AG04450 (cell line): ENCODE data around the gene AUP1. TPM values are rescaled to one million over a fixed set of nuclear protein-coding genes. Genes with fewer than 3 reads are reported as not detected.

Experiments used
- CTCF ChIA-PET: fragments of 300-600, 350-600 bp; formaldehyde crosslinking; extraction: SDS; loops from one replicate; lab custom pipeline; 2022; ENCODE audit warnings: antibody characterized with exemption, inconsistent platforms; lab: Charles Lee
- POLR2A ChIA-PET: fragments of 350-600 bp; formaldehyde crosslinking; extraction: SDS; loops from one replicate; lab custom pipeline; 2021; ENCODE audit warnings: antibody characterized with exemption, inconsistent platforms; lab: Yijun Ruan, JAX
- DNase-seq: peaks from one replicate; pipeline ENCODE4 v3.0.0-alpha.2; 2011; ENCODE audit warnings: low read depth, low spot score
- H3K27ac ChIP-seq: one replicate; pipeline ENCODE4 v1.5.1; 2012; ENCODE audit warnings: low read depth, low read length, control low read depth
- H3K27me3 ChIP-seq: one replicate; pipeline ENCODE4 v1.6.0; 2012; ENCODE audit warnings: low read length; ENCODE audit not compliant: control insufficient read depth, insufficient read depth
- H3K4me3 ChIP-seq: 2 replicates; pipeline ENCODE4 v1.5.1; 2011; ENCODE audit warnings: mild to moderate bottlenecking, low read depth, low read length, control low read depth
- H3K9me3 ChIP-seq: 2 replicates; pipeline ENCODE4 v1.5.1; 2012; ENCODE audit warnings: low read length; ENCODE audit not compliant: control insufficient read depth, insufficient read depth
- CTCF ChIP-seq: IDR thresholded peaks from 2 replicates; pipeline ENCODE4 v1.5.1; 2011; ENCODE audit warnings: low read depth, low read length, control low read depth, inconsistent platforms
- polyA plus RNA-seq: library from polyadenylated mRNA; depleted of rRNA; stranded (reverse); fragments of >200 nt; gene quantifications from 2 replicates; pipeline ENCODE4 v1.2.3, GENCODE V29; 2011

The AUP1 gene
- polyA plus RNA-seq, 1 experiment: 51.9 TPM

- POLR2A ChIA-PET: no interaction called here
- Histone ChIP-seq H3K9me3 (no peaks in the 10 kb centered on the region), H3K4me3 (no peak overlapping the region), H3K27me3 (no peaks in the 10 kb centered on the region), H3K27ac (no peak overlapping the region)
- CTCF ChIA-PET: interaction anchor here (0.7 kb wide), 2 partner anchors 84 to 303 kb away, joined by 3 to 4 read pairs; no protein-coding TSS in a partner anchor
- TF ChIP-seq CTCF: no peak
- no peak for DNase-seq
Observed at GRCh38 chr2:74571058-74571457, 41.6 kb upstream of the AUP1 start.

GRCh38 chr2:74569686-74570085, 40.2 kb upstream of the AUP1 start:
- no peak for DNase-seq
- no peak overlapping the region for H3K27ac ChIP-seq
- ChIA-PET CTCF (interaction anchor here (0.7 kb wide), 1 partner anchor 306 kb away, joined by 4 read pairs; no protein-coding TSS in a partner anchor), POLR2A (interaction anchor here (0.6 kb wide), 1 partner anchor 16 kb away, joined by 15 read pairs; the partner anchor contains the start of gene LOXL3)
- no peaks in the 10 kb centered on the region for H3K27me3 ChIP-seq
- H3K9me3 ChIP-seq: no peaks in the 10 kb centered on the region
- no peak overlapping the region for H3K4me3 ChIP-seq
- TF ChIP-seq CTCF: no peak

- CTCF ChIA-PET: interaction anchor here (1.0 to 1.9 kb wide), 3 partner anchors 9 to 18 kb away, joined by 3 to 7 read pairs (median 3); no protein-coding TSS in a partner anchor
- no peak for DNase-seq
- peak overlapping the region; percentile 87 for H3K27ac ChIP-seq
- no peaks in the 10 kb centered on the region for H3K9me3 ChIP-seq
- H3K27me3 ChIP-seq: no peaks in the 10 kb centered on the region
- POLR2A ChIA-PET: interaction anchor here (0.7 to 1.7 kb wide), 5 partner anchors 9 to 92 kb away, joined by 3 to 7 read pairs (median 5); partner anchors contain the start of gene LOXL3
- H3K4me3 ChIP-seq: no peak overlapping the region
- no peak for TF ChIP-seq CTCF
Observed at GRCh38 chr2:74567881-74568280, 38.4 kb upstream of the AUP1 start.

GRCh38 chr2:74566754-74567085, 37.2 kb upstream of the AUP1 start:
- peak overlapping the region; percentile 69 for H3K27ac ChIP-seq
- ChIA-PET CTCF (interaction anchor here (1.3 to 1.9 kb wide), 3 partner anchors 8 to 22 kb away, joined by 5 to 7 read pairs (median 6); no protein-coding TSS in a partner anchor), POLR2A (interaction anchor here (0.7 to 1.7 kb wide), 4 partner anchors 10 to 37 kb away, joined by 4 to 7 read pairs (median 5); partner anchors contain the start of genes AUP1, HTRA2 and LOXL3)

More at GRCh38 chr2:74566754-74567085, 37.2 kb upstream of the AUP1 start:
- Histone ChIP-seq H3K4me3 (no peak overlapping the region), H3K9me3 (no peaks in the 10 kb centered on the region), H3K27me3 (no peaks in the 10 kb centered on the region)
- no peak for TF ChIP-seq CTCF
- no peak for DNase-seq
